ENCODE measurements around the gene CBARP. TPM values are rescaled to one million over a fixed set of nuclear protein-coding genes. Genes with fewer than 3 reads are reported as not detected.
A peak's percentile ranks its signal among the peaks of the same experiment; 100 is the strongest.

The CBARP gene
- total and polyA plus RNA-seq, 2 of the 13 experiments (the other 11 are each of a cell fraction or from before 2014, with no cell fraction given) = 1.2 to 1.4 TPM

- no TSS peak for BruUV-seq (replicated peaks)
- ChIA-PET CTCF (ENCODE audit: low intra/inter-chr PET ratio, low total read pairs) (interaction anchor here (1.2 to 3.8 kb wide), 2 partner anchors 16 to 25 kb away, joined by 4 to 60 read pairs; no protein-coding TSS in a partner anchor), POLR2A (interaction anchor here (0.5 to 11.5 kb wide), 53 partner anchors 11 to 408 kb away, joined by 3 to 668 read pairs (median 5); partner anchors contain the start of genes ARHGAP45, ATP5F1D, CBARP and CNN2)
- TF ChIP-seq HINFP (CRISPR knock-in tag; IDR thresholded peaks at IDR 0.05; ENCODE audit: low read depth) (no peak), WIZ (CRISPR knock-in tag; IDR thresholded peaks at IDR 0.05) (no peak), STAG1 (CRISPR knock-in tag; IDR thresholded peaks at IDR 0.05) (no peak), ZNF619 (CRISPR knock-in tag; IDR thresholded peaks at IDR 0.05) (no peak), MAZ (IDR thresholded peaks at IDR 0.05; ENCODE audit: borderline replicate concordance, low read depth, low read length) (no peak), MAZ (CRISPR knock-in tag; IDR thresholded peaks at IDR 0.05; ENCODE audit: low read depth) (no peak), ZFX (CRISPR knock-in tag; IDR thresholded peaks at IDR 0.05; ENCODE audit: low read depth) (peak; percentile 50; the same call in 1 of the 2 replicates), ISX (CRISPR knock-in tag; conservative IDR thresholded peaks at IDR 0.05) (0 out of 2 replicates have a peak, but pooled peaks have one; percentile 41), ARID5B (CRISPR knock-in tag; IDR thresholded peaks at IDR 0.05) (no peak), ZBTB33 (CRISPR knock-in tag; IDR thresholded peaks at IDR 0.05) (0 out of 2 replicates have a peak, but pooled peaks have one; percentile 14)
Observed at GRCh38 chr19:1268226-1269064, 30.6 kb upstream of the CBARP start.

More at GRCh38 chr19:1268226-1269064, 30.6 kb upstream of the CBARP start:
- Histone ChIP-seq H3K4me3 (replicated peaks in 1 of 3; ENCODE audit: insufficient read depth in 1 of 3, low read depth in 2 of 3, low read length in 3 of 3) (peak overlapping the region in 2 of 3 experiments; percentile 40 to 53; a peak in 4 of 6 replicates), H3K4me1 (ENCODE audit: insufficient read depth, low read length) (peaks cover 76% of the 10 kb centered on the region), H3K36me3 (replicated peaks in 1 of 2; ENCODE audit: control insufficient read depth in 1 of 2, insufficient read depth in 2 of 2, low read length in 2 of 2) (peaks cover 13 to 30% of the 10 kb centered on the region in 2 experiments), H3K9me3 (ENCODE audit: low read length) (no peaks in the 10 kb centered on the region), H3K9ac (ENCODE audit: insufficient read depth, low read depth, low read length) (no peak overlapping the region), H4K20me1 (ENCODE audit: insufficient read depth, low read length) (peaks cover 31% of the 10 kb centered on the region), H2AFZ (ENCODE audit: low read length) (no peak overlapping the region), H3K4me2 (ENCODE audit: low read depth, low read length) (peak overlapping the region; percentile 66), H3K27ac (ENCODE audit: extremely low read length, insufficient read depth, low read length) (no peak overlapping the region), H3K27me3 (ENCODE audit: control insufficient read depth in 1 of 2, insufficient read depth in 2 of 2, low read length in 2 of 2) (no peaks in the 10 kb centered on the region), H3K79me2 (ENCODE audit: insufficient read depth, low read length) (peaks cover 33% of the 10 kb centered on the region)
- in situ Hi-C loops (cut with HindIII; ENCODE audit: extremely low pct_ligation_motif_present, low pct_unique_long_range_greater_than_20kb) (no loop called here), intact Hi-C loops (cut with micrococcal nuclease; ENCODE audit: unreplicated experiment) (loop anchor here (1.0 kb wide), 1 partner anchor 24 kb away; no protein-coding TSS in a partner anchor)
- DNase-seq (ENCODE audit: low spot score) = no peak
- no peak for FAIRE-seq
- no peak for ATAC-seq
- 74% methylated on average over 36 of the region's 40 CpGs for WGBS (ENCODE audit: low lambda C conversion rate)
